Endothelial cell of umbilical vein (primary cell): ENCODE measurements around the gene TEX101. TPM values are rescaled to one million over a fixed set of nuclear protein-coding genes. Genes with fewer than 3 reads are reported as not detected.

Experiments used
- BruUV-seq: library from RNA; stranded (reverse); fragments of 400-500 nt; replicated peaks from 2 replicates; lab custom pipeline; 2021; lab: Mats Ljungman, UMichigan
- CTCF ChIA-PET: fragments of 300-600, 350-600 bp; sonication (Branson Sonifier 250); formaldehyde crosslinking; loops from one replicate; lab custom pipeline; 2021; ENCODE audit warnings: antibody characterized with exemption, inconsistent platforms; lab: Charles Lee
- POLR2A ChIA-PET: fragments of 300-600, 350-600 bp; sonication (Branson Sonifier 250); formaldehyde crosslinking; loops from one replicate; lab custom pipeline; 2021; ENCODE audit warnings: antibody characterized with exemption, inconsistent platforms; lab: Charles Lee
- DNase-seq: peaks from one replicate; pipeline ENCODE4 v3.0.0-alpha.2; 2011; ENCODE audit warnings: low read depth, low spot score
- FAIRE-seq: peaks from 2 replicates; lab custom pipeline; 2011; peaks lifted over from hg19 to GRCh38; lab: Jason Lieb, UNC
- H2AFZ ChIP-seq: 2 replicates; pipeline ENCODE4 v1.6.0; 2012; ENCODE audit warnings: low read depth, low read length, control low read depth, inconsistent platforms
- H3K27ac ChIP-seq: 2 replicates; pipeline ENCODE4 v1.5.1; 2011; ENCODE audit warnings: low read depth, mild to moderate bottlenecking, control low read depth, low read length, moderate library complexity; ENCODE audit not compliant: insufficient read depth
- H3K27me3 ChIP-seq, 2 experiments: 2 replicates each; pipeline versions ENCODE4 v1.6.0 to v1.6.1; 2011; ENCODE audit warnings: low read length in 2 of 2, mixed read lengths in 1 of 2; ENCODE audit not compliant: control insufficient read depth in 2 of 2, insufficient read depth in 2 of 2
- H3K36me3 ChIP-seq, 2 experiments: 2 replicates in 1 of 2; 3 replicates in 1 of 2; pipeline ENCODE4 v1.5.1; 2011; ENCODE audit warnings: low read length in 2 of 2, mild to moderate bottlenecking in 1 of 2, moderate library complexity in 1 of 2; ENCODE audit not compliant: control insufficient read depth in 2 of 2, insufficient read depth in 2 of 2; ENCODE audit errors: extremely low read depth in 1 of 2
- H3K4me1 ChIP-seq: 3 replicates; pipeline ENCODE4 v1.5.1; 2011; ENCODE audit warnings: mild to moderate bottlenecking, low read length; ENCODE audit not compliant: control insufficient read depth, insufficient read depth; ENCODE audit errors: extremely low read depth
- H3K4me2 ChIP-seq: 2 replicates; pipeline ENCODE4 v1.6.1; 2011; ENCODE audit warnings: low read length, control low read depth, mixed read lengths; ENCODE audit not compliant: insufficient read depth
- H3K4me3 ChIP-seq, 3 experiments: fragments of 200-600 bp in 1 of 3; sonication (generic), shearing (Covaris generic) in 1 of 3; replicated peaks in 1 of 3; 2 replicates each; pipeline ENCODE4 v1.5.1; 2011 to 2016; ENCODE audit warnings: control low read depth in 3 of 3, low read length in 3 of 3, mild to moderate bottlenecking in 2 of 3, inconsistent platforms in 1 of 3, low read depth in 1 of 3, moderate library complexity in 1 of 3; ENCODE audit not compliant: insufficient read depth in 1 of 3
- H3K79me2 ChIP-seq: 2 replicates; pipeline ENCODE4 v1.6.0; 2012; ENCODE audit warnings: low read length, inconsistent platforms; ENCODE audit not compliant: control insufficient read depth, insufficient read depth
- H3K9ac ChIP-seq: replicated peaks from 2 replicates; pipeline ENCODE3; 2011; ENCODE audit warnings: low read length, control low read depth; ENCODE audit not compliant: insufficient read depth; ENCODE audit errors: extremely low read depth
- H3K9me1 ChIP-seq: replicated peaks from 3 replicates; pipeline ENCODE4 v1.6.0; 2011; ENCODE audit warnings: mild to moderate bottlenecking, low read length; ENCODE audit not compliant: control insufficient read depth, insufficient read depth; ENCODE audit errors: extremely low read depth
- H3K9me3 ChIP-seq: replicated peaks from 2 replicates; pipeline ENCODE4 v1.5.1; 2012; ENCODE audit warnings: low read length, inconsistent platforms; ENCODE audit not compliant: control insufficient read depth, insufficient read depth
- H4K20me1 ChIP-seq: replicated peaks from 2 replicates; pipeline ENCODE3; 2011; ENCODE audit warnings: mild to moderate bottlenecking, low read length; ENCODE audit not compliant: control insufficient read depth, insufficient read depth; ENCODE audit errors: extremely low read depth
- EZH2 ChIP-seq: IDR thresholded peaks from 2 replicates; pipeline ENCODE4 v1.6.1; 2012; ENCODE audit warnings: borderline replicate concordance, low read depth, mild to moderate bottlenecking, moderate library complexity, low read length, inconsistent platforms; ENCODE audit not compliant: severe bottlenecking
- FOS ChIP-seq: IDR thresholded peaks from 2 replicates; pipeline ENCODE4 v1.6.1; 2011; ENCODE audit warnings: mild to moderate bottlenecking, low read length, moderate library complexity, borderline replicate concordance; ENCODE audit not compliant: insufficient read depth
- GATA2 ChIP-seq: IDR thresholded peaks from 2 replicates; pipeline ENCODE4 v1.7.0; 2011; ENCODE audit warnings: low read depth, mild to moderate bottlenecking, moderate library complexity, mixed read lengths, low read length; ENCODE audit not compliant: insufficient read length, insufficient read depth
- JUN ChIP-seq: IDR thresholded peaks from 2 replicates; pipeline ENCODE4 v1.6.1; 2011; ENCODE audit warnings: borderline replicate concordance, low read depth; ENCODE audit not compliant: insufficient read length, insufficient read depth
- MAX ChIP-seq: IDR thresholded peaks from 2 replicates; pipeline ENCODE4 v1.6.1; 2011; ENCODE audit not compliant: insufficient read depth, insufficient read length
- MYC ChIP-seq: IDR thresholded peaks from one replicate; pipeline ENCODE4 v1.6.1; 2011; ENCODE audit warnings: mild to moderate bottlenecking, low read depth, low read length
- POLR2A ChIP-seq: IDR thresholded peaks from 2 replicates; pipeline ENCODE4 v1.6.1; 2012; ENCODE audit warnings: low read depth, mild to moderate bottlenecking, control low read depth, low read length
- POLR2AphosphoS5 ChIP-seq: IDR thresholded peaks from 2 replicates; pipeline ENCODE4 v1.6.1; 2012; ENCODE audit warnings: low read depth, mild to moderate bottlenecking, control low read depth, low read length, moderate library complexity; ENCODE audit not compliant: insufficient read depth
- dilution Hi-C: fragments of 300-500 bp; cut with MboI; formaldehyde crosslinking; loops from one replicate; pipeline ENCODE4 v1.15.0; 2019; ENCODE audit warnings: low sequenced_read_pairs; ENCODE audit not compliant: extremely low pct_ligation_motif_present
- intact Hi-C: fragments of 100-400 bp; cut with micrococcal nuclease; formaldehyde crosslinking; loops from one replicate; pipeline ENCODE4 v1.10.0; 2022
- polyA plus RNA-seq, 4 experiments: library from polyadenylated mRNA; depleted of rRNA in 3 of 4; stranded (reverse) in 3 of 4; unstranded in 1 of 4; fragments of >200 nt; gene quantifications; 2 replicates each; pipeline versions ENCODE4 v1.2.1 to v1.2.3, GENCODE V29; 2011 to 2012; ENCODE audit warnings: missing spikeins in 1 of 4
- total RNA-seq: library from RNA; stranded (reverse); gene quantifications from 2 replicates; pipeline ENCODE4 v1.2.3, GENCODE V29; 2021
- TF ChIP-seq, protein P1 (sequence below), 2 donors: IDR thresholded peaks; 1 replicate in 1 of 2; 2 replicates in 1 of 2; pipeline ENCODE4 v1.5.1; 2011; ENCODE audit warnings: low read length in 2 of 2, mild to moderate bottlenecking in 2 of 2, moderate library complexity in 2 of 2, control low read depth in 1 of 2, inconsistent platforms in 1 of 2, low read depth in 1 of 2; ENCODE audit not compliant: insufficient read depth in 1 of 2; ENCODE audit errors: extremely low read depth in 1 of 2

Gene TEX101
- total and polyA plus RNA-seq, 2 donors (not counting 3 experiments of a cell fraction or from before 2014, with no cell fraction given): not detected

- DNase-seq (no peak), FAIRE-seq (no peak)
- peaks cover 2% of the 10 kb centered on the region for H3K4me1 ChIP-seq
- no peaks in the 10 kb centered on the region for H3K27me3 ChIP-seq
- H3K9ac ChIP-seq: no peak overlapping the region
- H3K4me2 ChIP-seq: no peak overlapping the region
- no peak overlapping the region for H3K4me3 ChIP-seq
- intact Hi-C loops (no loop called here), dilution Hi-C loops (no loop called here)
- H3K79me2 ChIP-seq: no peaks in the 10 kb centered on the region
- ChIA-PET POLR2A (interaction anchor here (0.7 kb wide), 1 partner anchor 392 kb away, joined by 3 read pairs; no protein-coding TSS in a partner anchor), CTCF (interaction anchor here (2.0 to 3.4 kb wide), 3 partner anchors 14 to 89 kb away, joined by 10 to 108 read pairs (median 36); no protein-coding TSS in a partner anchor)
- H3K27ac ChIP-seq: no peak overlapping the region
- H3K36me3 ChIP-seq: no peaks in the 10 kb centered on the region
- H3K9me3 ChIP-seq: no peaks in the 10 kb centered on the region
- no peak overlapping the region for H2AFZ ChIP-seq
- no peaks in the 10 kb centered on the region for H3K9me1 ChIP-seq
- no peaks in the 10 kb centered on the region for H4K20me1 ChIP-seq
- TF ChIP-seq EZH2 (no peak), POLR2AphosphoS5 (no peak), JUN (no peak), MYC (no peak), FOS (no peak), MAX (no peak), GATA2 (no peak), POLR2A (no peak)
- TF ChIP-seq, protein P1, sequence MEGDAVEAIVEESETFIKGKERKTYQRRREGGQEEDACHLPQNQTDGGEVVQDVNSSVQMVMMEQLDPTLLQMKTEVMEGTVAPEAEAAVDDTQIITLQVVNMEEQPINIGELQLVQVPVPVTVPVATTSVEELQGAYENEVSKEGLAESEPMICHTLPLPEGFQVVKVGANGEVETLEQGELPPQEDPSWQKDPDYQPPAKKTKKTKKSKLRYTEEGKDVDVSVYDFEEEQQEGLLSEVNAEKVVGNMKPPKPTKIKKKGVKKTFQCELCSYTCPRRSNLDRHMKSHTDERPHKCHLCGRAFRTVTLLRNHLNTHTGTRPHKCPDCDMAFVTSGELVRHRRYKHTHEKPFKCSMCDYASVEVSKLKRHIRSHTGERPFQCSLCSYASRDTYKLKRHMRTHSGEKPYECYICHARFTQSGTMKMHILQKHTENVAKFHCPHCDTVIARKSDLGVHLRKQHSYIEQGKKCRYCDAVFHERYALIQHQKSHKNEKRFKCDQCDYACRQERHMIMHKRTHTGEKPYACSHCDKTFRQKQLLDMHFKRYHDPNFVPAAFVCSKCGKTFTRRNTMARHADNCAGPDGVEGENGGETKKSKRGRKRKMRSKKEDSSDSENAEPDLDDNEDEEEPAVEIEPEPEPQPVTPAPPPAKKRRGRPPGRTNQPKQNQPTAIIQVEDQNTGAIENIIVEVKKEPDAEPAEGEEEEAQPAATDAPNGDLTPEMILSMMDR (IDR thresholded peaks at IDR 0.05; ENCODE audit: extremely low read depth in 1 of 2, insufficient read depth in 1 of 2, low read depth in 1 of 2, low read length in 2 of 2): no peak
- no TSS peak for BruUV-seq
These were observed 16.3 kb downstream of the TEX101 start for GRCh38 chr19:43430976-43431375.
